ENCODE measurements around the gene MEGF11. TPM values are rescaled to one million over a fixed set of nuclear protein-coding genes. Genes with fewer than 3 reads are reported as not detected.

Gene MEGF11
- total RNA-seq, 1 donor = under 0.01 TPM

DNA sequence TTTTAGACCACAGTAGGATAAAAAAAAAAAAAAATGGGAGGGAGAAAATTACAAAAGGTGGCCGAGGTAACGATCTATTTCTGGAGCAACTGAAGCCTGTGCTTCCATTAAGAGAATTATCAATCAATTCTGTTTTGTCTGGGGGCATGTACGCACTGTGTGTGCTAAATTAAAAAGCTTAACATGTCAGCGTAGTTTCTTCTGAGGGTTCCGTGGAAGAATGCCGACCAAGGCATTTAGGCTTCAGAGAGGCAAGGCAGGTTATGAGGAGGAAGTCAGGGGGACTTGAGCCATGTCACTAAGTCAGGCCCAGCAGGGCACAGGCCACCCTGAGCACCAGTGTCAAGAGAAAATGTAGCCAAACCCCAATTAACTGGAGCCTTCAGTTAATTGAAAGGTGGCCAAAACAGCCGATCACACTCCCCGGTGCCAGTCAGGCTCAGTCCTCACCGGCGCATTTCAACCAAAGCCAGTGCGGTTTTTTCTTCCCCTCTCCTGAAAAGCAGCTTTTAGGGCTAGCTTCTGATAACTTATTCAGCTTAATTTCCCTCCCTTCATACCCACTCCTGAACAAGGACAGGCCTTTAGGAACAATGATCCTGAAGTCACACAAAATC is 113.9 kb downstream of the MEGF11 start:
- no peak overlapping the region for H3K4me3 ChIP-seq (ENCODE audit: low read depth, low read length)
- TF ChIP-seq, protein P1, sequence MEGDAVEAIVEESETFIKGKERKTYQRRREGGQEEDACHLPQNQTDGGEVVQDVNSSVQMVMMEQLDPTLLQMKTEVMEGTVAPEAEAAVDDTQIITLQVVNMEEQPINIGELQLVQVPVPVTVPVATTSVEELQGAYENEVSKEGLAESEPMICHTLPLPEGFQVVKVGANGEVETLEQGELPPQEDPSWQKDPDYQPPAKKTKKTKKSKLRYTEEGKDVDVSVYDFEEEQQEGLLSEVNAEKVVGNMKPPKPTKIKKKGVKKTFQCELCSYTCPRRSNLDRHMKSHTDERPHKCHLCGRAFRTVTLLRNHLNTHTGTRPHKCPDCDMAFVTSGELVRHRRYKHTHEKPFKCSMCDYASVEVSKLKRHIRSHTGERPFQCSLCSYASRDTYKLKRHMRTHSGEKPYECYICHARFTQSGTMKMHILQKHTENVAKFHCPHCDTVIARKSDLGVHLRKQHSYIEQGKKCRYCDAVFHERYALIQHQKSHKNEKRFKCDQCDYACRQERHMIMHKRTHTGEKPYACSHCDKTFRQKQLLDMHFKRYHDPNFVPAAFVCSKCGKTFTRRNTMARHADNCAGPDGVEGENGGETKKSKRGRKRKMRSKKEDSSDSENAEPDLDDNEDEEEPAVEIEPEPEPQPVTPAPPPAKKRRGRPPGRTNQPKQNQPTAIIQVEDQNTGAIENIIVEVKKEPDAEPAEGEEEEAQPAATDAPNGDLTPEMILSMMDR (IDR thresholded peaks at IDR 0.05; ENCODE audit: insufficient read depth, low read depth, low read length) = no peak
- no peak for DNase-seq (ENCODE audit: low read depth)

DNA sequence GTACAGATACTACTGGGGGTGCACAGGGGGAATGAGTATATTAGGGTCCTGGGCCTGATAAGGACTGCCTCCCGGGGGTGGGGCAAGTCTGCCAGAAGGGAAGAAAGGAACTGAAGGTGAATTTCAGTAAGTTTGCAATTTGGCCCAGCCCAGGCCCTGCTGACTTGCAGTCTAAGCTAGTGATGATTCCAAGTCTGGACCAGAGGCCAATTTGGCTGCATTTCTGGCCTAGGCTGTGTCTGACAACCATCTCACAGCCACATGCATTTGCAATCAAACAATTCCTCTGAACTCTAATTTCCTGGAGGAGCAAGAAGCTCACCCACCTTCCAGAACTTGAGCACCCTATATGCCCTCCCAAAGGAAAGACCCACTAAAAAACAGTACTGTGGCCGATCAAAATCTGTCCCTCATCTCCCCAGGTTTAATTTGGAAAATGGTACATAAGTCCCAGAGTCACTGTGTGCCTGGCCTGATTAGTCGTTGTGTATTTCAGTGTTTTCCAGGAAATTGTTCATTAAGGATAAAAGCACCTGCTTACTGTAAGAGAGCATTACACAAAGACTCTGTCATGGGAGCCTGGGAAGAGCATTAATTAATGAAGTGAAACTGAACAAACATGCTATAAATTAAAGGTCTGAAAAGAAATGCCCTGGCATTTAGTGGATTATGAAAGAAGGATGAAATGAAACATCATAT is 114.5 kb downstream of the MEGF11 start:
- no peak overlapping the region for H3K4me3 ChIP-seq (ENCODE audit: low read depth, low read length)
- DNase-seq (ENCODE audit: low read depth) = no peak
- TF ChIP-seq, protein P1 (IDR thresholded peaks at IDR 0.05; ENCODE audit: insufficient read depth, low read depth, low read length) = no peak

DNA sequence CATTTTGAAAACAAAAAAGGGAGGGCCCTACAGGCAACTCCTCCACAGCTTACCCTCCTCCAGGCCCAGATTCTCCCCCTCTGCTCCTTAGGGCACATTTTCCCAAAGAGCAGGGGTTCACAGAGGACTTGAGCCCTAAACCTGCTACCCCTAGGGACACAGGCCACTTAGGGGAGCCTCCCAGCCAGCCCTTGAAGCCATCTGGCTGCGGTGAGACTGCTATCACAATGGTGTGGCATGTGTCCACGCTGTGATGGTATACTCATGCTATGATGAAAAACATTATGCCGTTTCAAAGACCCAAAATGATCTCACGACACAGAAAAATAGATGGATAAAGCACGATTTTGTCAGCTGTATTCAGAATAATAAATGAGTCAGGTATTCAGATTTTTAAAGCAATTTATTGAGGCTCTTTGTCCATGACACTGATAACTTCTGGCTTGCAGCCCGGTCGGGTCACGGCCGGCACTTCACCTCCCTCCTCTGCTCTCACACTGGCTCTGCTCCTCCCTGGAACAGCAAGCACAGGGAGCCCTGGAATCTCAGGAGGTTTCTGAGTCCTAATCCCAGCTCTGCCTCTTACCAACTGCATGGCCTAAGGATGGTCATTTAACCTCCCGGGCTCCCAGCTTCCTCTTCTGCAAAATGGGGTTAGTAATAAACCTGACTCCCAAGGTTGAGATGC is 115.3 kb downstream of the MEGF11 start:
- DNase-seq (ENCODE audit: low read depth) = no peak

DNA sequence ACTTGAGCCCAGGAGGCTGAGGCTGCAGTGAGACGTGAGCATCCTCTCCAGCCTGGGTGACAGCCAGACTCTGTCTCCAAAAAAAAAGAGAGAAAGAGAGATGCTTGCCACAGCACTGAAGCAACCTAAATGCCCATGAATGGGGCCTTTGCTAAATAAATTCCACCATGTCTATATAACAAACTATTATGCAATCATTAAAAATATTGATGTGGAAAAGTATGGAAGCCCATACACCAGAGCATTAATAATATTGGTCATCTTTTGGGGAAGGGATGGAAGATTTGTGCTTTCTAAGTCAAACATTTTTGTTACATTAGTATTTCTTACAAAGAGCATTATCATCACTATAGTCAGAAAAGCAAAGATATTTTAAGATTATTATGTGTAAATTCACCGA is 116.6 kb downstream of the MEGF11 start:
- no peak overlapping the region for H3K4me3 ChIP-seq (ENCODE audit: low read depth, low read length)
- TF ChIP-seq, protein P1 (IDR thresholded peaks at IDR 0.05; ENCODE audit: insufficient read depth, low read depth, low read length) = no peak
- DNase-seq (ENCODE audit: low read depth) = no peak

More for the DNA sequence above, 115.3 kb downstream of the MEGF11 start:
- TF ChIP-seq, protein P1 (IDR thresholded peaks at IDR 0.05; ENCODE audit: insufficient read depth, low read depth, low read length) = no peak
- no peak overlapping the region for H3K4me3 ChIP-seq (ENCODE audit: low read depth, low read length)

DNA sequence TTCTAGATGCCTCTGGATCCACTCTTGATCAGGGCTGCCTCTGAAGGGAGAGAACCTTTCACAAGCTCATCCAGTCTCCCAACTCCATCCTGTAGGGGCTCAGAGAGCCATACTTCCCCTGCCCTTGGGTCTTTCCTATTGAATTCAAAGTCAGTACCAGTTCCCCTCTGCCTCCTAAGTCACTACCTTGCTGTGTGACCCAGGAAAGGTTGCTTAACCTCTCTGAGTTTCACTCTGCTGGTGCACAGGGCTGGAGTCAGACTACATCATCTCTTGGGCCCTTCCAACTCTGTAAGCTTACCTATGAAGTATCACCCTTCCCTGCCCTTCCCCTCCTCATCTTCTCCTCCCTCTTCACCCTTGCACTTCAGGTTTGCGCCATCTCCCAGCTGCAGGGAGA is 117.9 kb downstream of the MEGF11 start:
- TF ChIP-seq, protein P1 (IDR thresholded peaks at IDR 0.05; ENCODE audit: insufficient read depth, low read depth, low read length) = no peak
- DNase-seq (ENCODE audit: low read depth) = no peak
- H3K4me3 ChIP-seq (ENCODE audit: low read depth, low read length) = no peak overlapping the region

DNA sequence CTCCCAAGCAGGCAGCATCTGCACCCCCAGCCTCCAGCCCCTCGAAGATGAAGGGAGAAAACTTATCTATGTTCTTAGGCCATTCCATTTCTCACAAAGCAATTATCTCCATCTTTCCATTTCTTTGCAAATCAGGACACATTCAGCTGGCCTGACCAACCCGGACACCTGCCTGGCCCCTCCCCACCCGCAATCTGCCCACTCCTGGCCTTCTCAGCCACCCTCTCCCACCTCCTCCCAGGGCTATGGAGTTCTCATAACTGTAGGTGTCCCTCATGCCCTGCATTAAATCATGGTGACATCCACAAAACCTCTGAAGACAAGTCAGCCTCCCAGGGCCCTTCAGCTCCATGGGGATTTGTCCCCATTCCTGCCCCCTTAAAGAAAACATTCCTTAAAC is 119.3 kb downstream of the MEGF11 start:
- H3K4me3 ChIP-seq (ENCODE audit: low read depth, low read length) = no peak overlapping the region
- TF ChIP-seq, protein P1 (IDR thresholded peaks at IDR 0.05; ENCODE audit: insufficient read depth, low read depth, low read length) = no peak
- no peak for DNase-seq (ENCODE audit: low read depth)

All from fibroblast of villous mesenchyme (primary cell).